Spleen (tissue), 11 donors: ENCODE data around the gene EDN3. TPM values are rescaled to one million over a fixed set of nuclear protein-coding genes. Genes with fewer than 3 reads are reported as not detected.

ENCODE experiments used
- DNase-seq: peaks from one replicate; pipeline ENCODE4 v3.0.0-alpha.2; 2020
- H3K27ac ChIP-seq, 8 donors: fragments of 200-600 bp; sonication (generic) in 7 of 8; 1 replicate in 4 of 8; 2 replicates in 4 of 8; pipeline versions ENCODE4 v1.5.0 to v1.8.0; 2016 to 2021; ENCODE audit warnings: inconsistent platforms in 4 of 8, mild to moderate bottlenecking in 4 of 8, moderate library complexity in 1 of 8
- H3K27me3 ChIP-seq, 7 donors: fragments of 200-600 bp; sonication (generic) in 6 of 7; replicated peaks in 1 of 7; 1 replicate in 4 of 7; 2 replicates in 3 of 7; pipeline versions ENCODE4 v1.5.0 to v1.8.0; 2016 to 2021; ENCODE audit warnings: inconsistent platforms in 3 of 7, mild to moderate bottlenecking in 1 of 7
- H3K36me3 ChIP-seq, 6 donors: fragments of 200-600 bp; sonication (generic) in 5 of 6; 1 replicate in 4 of 6; 2 replicates in 2 of 6; pipeline versions ENCODE4 v1.5.0 to v1.8.0; 2016 to 2021; ENCODE audit warnings: inconsistent platforms in 2 of 6
- H3K4me1 ChIP-seq, 6 donors: fragments of 200-600 bp; sonication (generic) in 5 of 6; 1 replicate in 3 of 6; 2 replicates in 3 of 6; pipeline versions ENCODE4 v1.5.0 to v1.8.0; 2016 to 2021; ENCODE audit warnings: inconsistent platforms in 3 of 6
- H3K4me3 ChIP-seq, 8 donors: fragments of 200-600 bp; sonication (generic) in 7 of 8; 1 replicate in 4 of 8; 2 replicates in 4 of 8; pipeline versions ENCODE4 v1.5.0 to v1.8.0; 2016 to 2021; ENCODE audit warnings: inconsistent platforms in 4 of 8, mild to moderate bottlenecking in 4 of 8, moderate library complexity in 2 of 8
- H3K9me3 ChIP-seq, 8 donors: fragments of 200-600 bp; sonication (generic) in 7 of 8; 1 replicate in 4 of 8; 2 replicates in 4 of 8; pipeline versions ENCODE4 v1.5.0 to v1.8.0; 2016 to 2021; ENCODE audit warnings: inconsistent platforms in 4 of 8
- POLR2A ChIP-seq, 3 donors: fragments of 450-650 bp; IDR thresholded peaks; one replicate each; pipeline ENCODE4 v1.5.1; 2017; ENCODE audit warnings: antibody characterized with exemption in 3 of 3, mild to moderate bottlenecking in 1 of 3
- POLR2AphosphoS5 ChIP-seq, 3 donors: sonication (generic); formaldehyde crosslinking; IDR thresholded peaks; one replicate each; pipeline ENCODE4 v1.5.1; 2017; ENCODE audit warnings: antibody characterized with exemption in 3 of 3
- WGBS, 5 donors: extraction: QIAGEN DNeasy Blood & Tissue Kit in 3 of 5; methylation state at CpG; one replicate each; pipeline versions ENCODE4 v1.1.5 to v1.1.7; 2013 to 2018; 5-methylcytosine and 5-hydroxymethylcytosine counted together
- intact Hi-C: fragments of 100-400 bp; cut with DNase I; formaldehyde crosslinking; loops from one replicate; pipeline ENCODE4 v1.15.0; 2023; ENCODE audit warnings: low total_unique reads
- polyA plus RNA-seq, 3 donors: library from polyadenylated mRNA; stranded (reverse); fragments of 200-250 nt; gene quantifications; one replicate each; pipeline ENCODE4 v1.2.1, GENCODE V29; 2013
- total RNA-seq, 7 donors: library from RNA; depleted of rRNA in 3 of 7; stranded (reverse); fragments of >200 nt in 3 of 7; fragmentation: NEBNext Ultra II Directional in 4 of 7; extraction: Animal tissue kit (Norgen Biotek cat#: 25700) in 4 of 7; gene quantifications; one replicate each; pipeline versions ENCODE4 v1.1.0 to v1.2.1, GENCODE V29; 2016 to 2021
- TF ChIP-seq, protein P1 (sequence below), 11 experiments: fragments of 200-600 bp in 7 of 11; fragments of 450-650 bp in 4 of 11; sonication (generic) in 4 of 11; IDR thresholded peaks in 8 of 11; conservative IDR thresholded peaks in 3 of 11; 1 replicate in 7 of 11; 2 replicates in 4 of 11; pipeline versions ENCODE4 v1.4.0 to v1.8.0; 2016 to 2021; ENCODE audit warnings: antibody characterized with exemption in 11 of 11, inconsistent platforms in 4 of 11, mild to moderate bottlenecking in 1 of 11
- donor health status: healthy with polysubstance abuse.
- donor health status: DM: no; HTN: no; CAD: no; lungs with moderate emphysema.
- donor health status: DM: no; HTN: no; CAD: no.
- donor health status: Bipolar disorder and iron deficiency.
- donor health status: healthy.
- donor health status: DM: no; HTN: no; CAD: no.
- donor health status: DM: yes; HTN: yes; CAD: no.

The EDN3 gene
- total and polyA plus RNA-seq, 10 donors: 1.6 to 13.6 (median 6.1) TPM

DNA sequence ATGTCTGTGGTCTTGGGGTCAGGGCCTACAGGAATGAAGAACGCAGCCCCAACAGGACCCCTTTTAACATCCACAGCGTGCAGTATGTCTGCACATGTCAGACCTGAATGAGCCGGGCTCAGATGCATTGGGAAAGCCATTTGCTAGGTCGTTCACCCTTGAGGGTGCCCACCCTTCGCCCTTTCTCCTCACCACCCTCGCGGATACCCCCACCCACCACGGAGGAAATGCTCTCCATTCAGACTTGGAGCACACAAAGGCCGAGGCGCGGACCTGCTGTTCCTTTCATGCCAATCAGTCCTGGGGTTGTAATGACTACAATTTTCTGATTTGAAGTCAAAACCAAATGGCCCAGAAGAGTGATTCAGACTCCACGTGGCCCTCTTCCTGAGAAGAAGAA, 62.7 kb downstream of the EDN3 start:
- peaks cover 0 to 15% (median 2%) of the 10 kb centered on the region in 6 donors for H3K4me1 ChIP-seq
- DNase-seq: no peak
- no peaks in the 10 kb centered on the region for H3K9me3 ChIP-seq
- no peak for TF ChIP-seq POLR2A (IDR thresholded peaks at IDR 0.05)
- no peaks in the 10 kb centered on the region for H3K27me3 ChIP-seq
- intact Hi-C loops: no loop called here
- no peak overlapping the region for H3K27ac ChIP-seq
- no peaks in the 10 kb centered on the region for H3K36me3 ChIP-seq
- no peak overlapping the region for H3K4me3 ChIP-seq
- WGBS, 5 donors: 76 to 85% (median 78%) methylated on average over 12 of the region's 12 CpGs

DNA sequence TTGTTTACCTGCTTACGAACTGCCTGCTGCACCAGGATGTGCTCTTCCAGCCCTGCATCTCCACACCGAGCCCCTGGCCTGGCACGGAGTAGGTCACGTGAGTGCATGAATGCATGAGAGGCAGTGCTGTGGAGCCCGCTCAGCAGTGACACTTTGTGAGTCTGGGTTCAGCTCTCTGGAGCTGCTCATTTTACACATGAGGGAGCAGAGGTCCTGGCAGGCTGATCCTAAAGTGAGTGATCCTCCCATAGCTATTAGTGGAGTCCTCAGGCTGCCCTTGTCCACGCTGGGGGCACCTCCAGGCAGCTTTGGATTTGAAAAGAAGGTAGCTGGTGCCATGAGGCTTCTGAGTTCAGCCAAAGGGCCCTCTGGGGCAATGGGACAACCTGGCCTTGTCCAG, 64.2 kb downstream of the EDN3 start:
- WGBS, 5 donors: 73 to 82% (median 81%) methylated on average over 6 of the region's 6 CpGs
- no peaks in the 10 kb centered on the region for H3K9me3 ChIP-seq
- H3K36me3 ChIP-seq: no peaks in the 10 kb centered on the region
- peak; percentile 64 for DNase-seq
- H3K4me1 ChIP-seq: peaks cover 0 to 8% (median 0%) of the 10 kb centered on the region in 6 donors
- peak overlapping the region in 5 of 8 donors; percentile 11 to 29 (median 23) for H3K27ac ChIP-seq
- no peak overlapping the region for H3K4me3 ChIP-seq
- H3K27me3 ChIP-seq: no peaks in the 10 kb centered on the region
- TF ChIP-seq POLR2AphosphoS5 (IDR thresholded peaks at IDR 0.05) (no peak), POLR2A (IDR thresholded peaks at IDR 0.05) (no peak)
- TF ChIP-seq, protein P1, sequence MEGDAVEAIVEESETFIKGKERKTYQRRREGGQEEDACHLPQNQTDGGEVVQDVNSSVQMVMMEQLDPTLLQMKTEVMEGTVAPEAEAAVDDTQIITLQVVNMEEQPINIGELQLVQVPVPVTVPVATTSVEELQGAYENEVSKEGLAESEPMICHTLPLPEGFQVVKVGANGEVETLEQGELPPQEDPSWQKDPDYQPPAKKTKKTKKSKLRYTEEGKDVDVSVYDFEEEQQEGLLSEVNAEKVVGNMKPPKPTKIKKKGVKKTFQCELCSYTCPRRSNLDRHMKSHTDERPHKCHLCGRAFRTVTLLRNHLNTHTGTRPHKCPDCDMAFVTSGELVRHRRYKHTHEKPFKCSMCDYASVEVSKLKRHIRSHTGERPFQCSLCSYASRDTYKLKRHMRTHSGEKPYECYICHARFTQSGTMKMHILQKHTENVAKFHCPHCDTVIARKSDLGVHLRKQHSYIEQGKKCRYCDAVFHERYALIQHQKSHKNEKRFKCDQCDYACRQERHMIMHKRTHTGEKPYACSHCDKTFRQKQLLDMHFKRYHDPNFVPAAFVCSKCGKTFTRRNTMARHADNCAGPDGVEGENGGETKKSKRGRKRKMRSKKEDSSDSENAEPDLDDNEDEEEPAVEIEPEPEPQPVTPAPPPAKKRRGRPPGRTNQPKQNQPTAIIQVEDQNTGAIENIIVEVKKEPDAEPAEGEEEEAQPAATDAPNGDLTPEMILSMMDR (IDR thresholded peaks at IDR 0.05 in 8 of 11, conservative IDR thresholded peaks at IDR 0.05 in 3 of 11): no peak
- intact Hi-C loops: no loop called here

DNA sequence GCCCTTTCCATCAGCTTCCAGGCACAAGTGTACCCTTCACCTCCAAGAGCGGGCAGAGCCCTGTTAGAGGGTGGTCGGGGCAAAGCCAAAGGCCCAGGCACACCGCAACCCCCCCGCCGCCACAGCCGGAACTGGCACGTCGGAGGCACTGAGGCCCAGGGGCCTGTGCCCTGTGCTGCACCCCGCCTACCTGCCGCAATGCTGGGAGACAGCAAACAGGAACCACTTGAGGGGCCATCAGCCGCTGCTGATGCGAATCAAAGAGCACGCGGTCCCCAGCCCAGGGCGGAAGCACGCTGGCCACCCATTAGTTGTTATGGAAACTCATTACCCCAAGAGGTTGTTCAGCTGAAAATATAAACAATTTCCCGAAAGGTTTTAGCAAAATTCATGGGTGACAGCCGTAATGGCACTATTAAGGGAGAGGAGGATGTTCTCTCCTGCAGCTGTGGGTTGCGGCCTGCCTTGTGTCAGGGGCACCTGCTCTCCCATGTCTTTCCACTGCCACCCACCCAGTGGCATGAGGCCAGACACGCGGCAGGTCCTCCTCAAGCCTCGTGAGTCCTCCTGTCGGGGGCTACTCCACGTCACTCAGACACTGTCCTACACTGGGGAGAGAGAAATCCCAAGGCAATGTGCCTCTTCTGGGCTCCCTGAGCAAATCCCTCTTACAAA, 65.3 kb downstream of the EDN3 start:
- intact Hi-C loops: no loop called here
- 83 to 90% (median 88%) methylated on average over 23 to 24 of the region's 24 CpGs for WGBS, 5 donors

DNA sequence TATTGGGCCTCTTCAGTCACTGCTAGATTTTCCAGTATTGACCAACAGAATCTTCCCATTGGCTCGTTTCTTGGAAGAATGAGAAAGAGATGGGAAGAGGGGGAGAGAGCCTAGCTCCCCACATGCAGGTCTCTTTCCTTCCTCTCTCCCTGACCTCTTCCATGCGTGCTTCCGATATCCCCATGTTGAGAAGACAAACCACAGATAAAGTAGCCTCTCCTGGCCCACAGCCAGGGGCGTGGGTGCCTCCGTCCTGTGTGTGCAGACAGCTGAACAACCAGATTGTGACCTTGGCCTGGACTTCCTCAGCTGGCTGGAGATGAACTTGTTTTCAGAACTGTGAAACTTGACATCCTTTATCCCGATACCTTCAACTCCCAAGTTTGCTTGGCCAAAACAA, 71.0 kb downstream of the EDN3 start:
- 44 to 65% (median 54%) methylated on average over 6 of the region's 6 CpGs for WGBS, 5 donors
- DNase-seq: no peak

More for the DNA sequence above, 65.3 kb downstream of the EDN3 start:
- no peaks in the 10 kb centered on the region for H3K9me3 ChIP-seq
- no peak overlapping the region for H3K4me3 ChIP-seq
- DNase-seq: peak; percentile 71
- H3K36me3 ChIP-seq: no peaks in the 10 kb centered on the region
- no peak for TF ChIP-seq POLR2A (IDR thresholded peaks at IDR 0.05)
- TF ChIP-seq POLR2AphosphoS5 (IDR thresholded peaks at IDR 0.05): no peak
- TF ChIP-seq, protein P1 (IDR thresholded peaks at IDR 0.05 in 8 of 11, conservative IDR thresholded peaks at IDR 0.05 in 3 of 11): no peak
- peak overlapping the region in 2 of 8 donors; percentile 28 to 29 for H3K27ac ChIP-seq
- H3K4me1 ChIP-seq: peaks cover 0 to 5% (median 0%) of the 10 kb centered on the region in 6 donors
- no peaks in the 10 kb centered on the region for H3K27me3 ChIP-seq

DNA sequence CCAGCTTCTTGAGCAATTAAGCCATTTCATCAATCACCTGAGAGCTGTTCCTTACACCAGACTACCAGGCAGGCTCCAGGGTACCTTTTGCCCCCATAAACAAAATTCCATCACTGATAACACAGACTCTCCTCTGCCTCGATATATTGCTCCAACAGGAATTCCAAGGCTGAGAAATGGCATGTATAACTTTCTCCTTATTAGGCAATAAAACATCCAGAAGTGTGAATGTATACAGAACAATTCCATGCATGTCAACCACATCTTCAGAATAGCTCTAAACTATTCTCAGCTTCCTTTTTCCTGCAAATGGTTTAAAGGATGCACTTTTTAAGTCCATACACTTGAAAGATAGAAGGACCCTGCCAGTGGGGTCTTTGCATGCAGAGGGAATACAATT, 73.8 kb downstream of the EDN3 start:
- 47 to 88% (median 60%) methylated on average over 1 of the region's 1 CpG for WGBS, 5 donors

More for the DNA sequence above, 71.0 kb downstream of the EDN3 start:
- Histone ChIP-seq H3K4me3 (no peak overlapping the region), H3K4me1 (no peaks in the 10 kb centered on the region), H3K9me3 (no peaks in the 10 kb centered on the region), H3K36me3 (no peaks in the 10 kb centered on the region), H3K27me3 (no peaks in the 10 kb centered on the region), H3K27ac (no peak overlapping the region)
- intact Hi-C loops: no loop called here
- no peak for TF ChIP-seq POLR2A (IDR thresholded peaks at IDR 0.05)
- peak in 1 of 3 donors; percentile 50 for TF ChIP-seq POLR2AphosphoS5 (IDR thresholded peaks at IDR 0.05)

More for the DNA sequence above, 73.8 kb downstream of the EDN3 start:
- intact Hi-C loops: no loop called here
- H3K9me3 ChIP-seq: no peaks in the 10 kb centered on the region
- no peak overlapping the region for H3K4me3 ChIP-seq
- no peaks in the 10 kb centered on the region for H3K4me1 ChIP-seq
- H3K36me3 ChIP-seq: no peaks in the 10 kb centered on the region
- TF ChIP-seq POLR2A (IDR thresholded peaks at IDR 0.05): no peak
- TF ChIP-seq POLR2AphosphoS5 (IDR thresholded peaks at IDR 0.05): no peak
- TF ChIP-seq, protein P1 (IDR thresholded peaks at IDR 0.05 in 8 of 11, conservative IDR thresholded peaks at IDR 0.05 in 3 of 11): no peak
- DNase-seq: no peak
- H3K27me3 ChIP-seq: no peaks in the 10 kb centered on the region
- H3K27ac ChIP-seq: no peak overlapping the region
